Transverse colon (tissue), 4 donors: ENCODE measurements around the gene RBM10. TPM values are rescaled to one million over a fixed set of nuclear protein-coding genes. Genes with fewer than 3 reads are reported as not detected.
A peak's percentile ranks its signal among the peaks of the same experiment; 100 is the strongest.
"Not testable (repeated sequence)": the region's sequence is repeated elsewhere in the genome, so short reads cannot be mapped to it uniquely, and the experiment has no call there.

ENCODE experiments used
- DNase-seq: peaks from one replicate; pipeline ENCODE4 v3.0.0-alpha.2; 2019
- H3K27ac ChIP-seq, 4 donors: fragments of 200-600 bp; sonication (generic); 2 replicates each; pipeline ENCODE4 v1.5.1; 2016 to 2018; ENCODE audit warnings: inconsistent platforms in 4 of 4
- H3K27me3 ChIP-seq: fragments of 200-600 bp; sonication (generic); 2 replicates; pipeline ENCODE4 v1.5.1; 2017; ENCODE audit warnings: inconsistent platforms
- H3K36me3 ChIP-seq, 4 donors: fragments of 200-600 bp; sonication (generic); 2 replicates each; pipeline ENCODE4 v1.5.1; 2017 to 2019; ENCODE audit warnings: inconsistent platforms in 4 of 4
- H3K4me1 ChIP-seq, 4 donors: fragments of 200-600 bp; sonication (generic); 2 replicates each; pipeline ENCODE4 v1.5.1; 2017 to 2020; ENCODE audit warnings: inconsistent platforms in 4 of 4
- H3K4me3 ChIP-seq, 4 donors: fragments of 200-600 bp; sonication (generic); 1 replicate in 1 of 4; 2 replicates in 3 of 4; pipeline versions ENCODE4 v1.5.1 to v1.6.1; 2017 to 2019; ENCODE audit warnings: inconsistent platforms in 4 of 4
- H3K9me3 ChIP-seq, 2 donors: fragments of 200-600 bp; sonication (generic); 2 replicates each; pipeline ENCODE4 v1.5.1; 2017 to 2019; ENCODE audit warnings: inconsistent platforms in 2 of 2
- EP300 ChIP-seq: sonication (generic); formaldehyde crosslinking; IDR thresholded peaks from one replicate; pipeline ENCODE4 v1.6.1; 2017; ENCODE audit warnings: antibody characterized with exemption, low read depth
- POLR2A ChIP-seq: fragments of 450-650 bp; IDR thresholded peaks from one replicate; pipeline ENCODE4 v1.6.1; 2016; ENCODE audit warnings: antibody characterized with exemption, mild to moderate bottlenecking, moderate library complexity
- POLR2AphosphoS5 ChIP-seq, 3 donors: sonication (generic); formaldehyde crosslinking; IDR thresholded peaks; one replicate each; pipeline ENCODE4 v1.6.1; 2016; ENCODE audit warnings: antibody characterized with exemption in 3 of 3
- WGBS, 2 donors: methylation state at CpG; one replicate each; pipeline ENCODE4 v1.1.5; 2018; ENCODE audit warnings: low coverage in 1 of 2; 5-methylcytosine and 5-hydroxymethylcytosine counted together
- in situ Hi-C, 4 donors: fragments of 200-750 bp; cut with MboI; loops; one replicate each; pipeline versions ENCODE4 v1.15.0 to v1.15.1; 2017; ENCODE audit warnings: low sequenced_read_pairs in 3 of 4, low pct_ligation_motif_present in 1 of 4, low pct_unique_long_range_greater_than_20kb in 1 of 4
- intact Hi-C: fragments of 100-400 bp; cut with DNase I; formaldehyde crosslinking; loops from one replicate; pipeline ENCODE4 v1.15.1; 2023; ENCODE audit warnings: low total_unique reads
- total RNA-seq, 4 donors: library from RNA; depleted of rRNA; stranded (reverse); fragments of >200 nt; gene quantifications; one replicate each; pipeline ENCODE4 v1.1.0, GENCODE V29; 2016
- TF ChIP-seq, protein P1 (sequence below), 5 experiments: fragments of 200-600 bp in 3 of 5; fragments of 450-650 bp in 2 of 5; sonication (generic) in 3 of 5; IDR thresholded peaks; 1 replicate in 2 of 5; 2 replicates in 3 of 5; pipeline ENCODE4 v1.5.1; 2016 to 2017; ENCODE audit warnings: antibody characterized with exemption in 5 of 5, inconsistent platforms in 3 of 5, mild to moderate bottlenecking in 2 of 5, moderate library complexity in 1 of 5

Gene RBM10
- total RNA-seq, 4 donors from 2014 or later = 28.6 to 70.8 (median 31.5) TPM

DNA sequence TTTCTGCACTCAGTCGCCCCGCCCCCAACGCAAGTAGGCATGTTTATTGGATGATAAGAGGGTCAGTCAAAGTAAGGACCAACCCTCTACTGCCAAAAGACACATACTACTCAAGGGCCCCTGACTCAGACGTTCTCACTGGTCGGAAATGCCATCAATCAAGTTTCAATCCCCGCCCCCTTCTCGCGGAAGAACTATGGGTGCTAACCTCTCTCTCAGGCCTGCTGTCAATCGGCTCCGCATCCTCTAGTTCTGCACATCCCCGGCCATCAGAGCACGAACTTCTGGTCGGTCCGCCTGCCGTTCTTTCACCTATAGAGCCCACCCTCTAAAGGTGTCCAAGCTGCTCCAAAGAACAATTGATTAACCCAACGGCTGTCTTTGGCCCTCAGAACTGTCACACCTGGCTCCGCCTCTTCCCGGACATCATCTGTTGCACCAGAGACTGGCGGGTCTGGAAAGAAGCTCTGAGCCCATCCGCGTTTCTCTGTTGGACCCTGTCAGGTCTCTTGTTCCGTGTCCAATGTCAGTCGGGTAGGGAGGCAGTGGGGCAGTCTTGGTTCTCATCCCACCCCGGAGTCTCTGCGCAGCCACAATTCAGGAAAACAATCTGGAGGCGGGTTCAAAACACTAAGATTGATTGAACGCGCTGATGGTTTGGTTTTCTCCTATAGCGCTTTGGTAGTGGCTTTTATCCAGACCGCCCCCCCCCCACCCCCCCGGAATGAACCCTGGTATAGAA lies 15.7 kb upstream of the RBM10 start:
- Histone ChIP-seq H3K4me3 (peak overlapping the region; percentile 22 to 63 (median 42)), H3K36me3 (no peaks in the 10 kb centered on the region), H3K4me1 (peaks cover 0 to 4% (median 0%) of the 10 kb centered on the region in 4 donors), H3K9me3 (no peaks in the 10 kb centered on the region), H3K27ac (peak overlapping the region; percentile 79 to 85 (median 82)), H3K27me3 (no peaks in the 10 kb centered on the region)
- in situ Hi-C loops = no loop called here
- WGBS, 2 donors = 48% methylated on average over 31 of the region's 31 CpGs; no CpG with 5 or more reads in 1 of the 2 donors
- TF ChIP-seq, protein P1, sequence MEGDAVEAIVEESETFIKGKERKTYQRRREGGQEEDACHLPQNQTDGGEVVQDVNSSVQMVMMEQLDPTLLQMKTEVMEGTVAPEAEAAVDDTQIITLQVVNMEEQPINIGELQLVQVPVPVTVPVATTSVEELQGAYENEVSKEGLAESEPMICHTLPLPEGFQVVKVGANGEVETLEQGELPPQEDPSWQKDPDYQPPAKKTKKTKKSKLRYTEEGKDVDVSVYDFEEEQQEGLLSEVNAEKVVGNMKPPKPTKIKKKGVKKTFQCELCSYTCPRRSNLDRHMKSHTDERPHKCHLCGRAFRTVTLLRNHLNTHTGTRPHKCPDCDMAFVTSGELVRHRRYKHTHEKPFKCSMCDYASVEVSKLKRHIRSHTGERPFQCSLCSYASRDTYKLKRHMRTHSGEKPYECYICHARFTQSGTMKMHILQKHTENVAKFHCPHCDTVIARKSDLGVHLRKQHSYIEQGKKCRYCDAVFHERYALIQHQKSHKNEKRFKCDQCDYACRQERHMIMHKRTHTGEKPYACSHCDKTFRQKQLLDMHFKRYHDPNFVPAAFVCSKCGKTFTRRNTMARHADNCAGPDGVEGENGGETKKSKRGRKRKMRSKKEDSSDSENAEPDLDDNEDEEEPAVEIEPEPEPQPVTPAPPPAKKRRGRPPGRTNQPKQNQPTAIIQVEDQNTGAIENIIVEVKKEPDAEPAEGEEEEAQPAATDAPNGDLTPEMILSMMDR (IDR thresholded peaks at IDR 0.05) = no peak
- TF ChIP-seq POLR2A = peak; percentile 38
- TF ChIP-seq POLR2AphosphoS5 (IDR thresholded peaks at IDR 0.05) = peak in 2 of 3 donors; percentile 41 to 62
- intact Hi-C loops = no loop called here
- DNase-seq = peak; percentile 93

DNA sequence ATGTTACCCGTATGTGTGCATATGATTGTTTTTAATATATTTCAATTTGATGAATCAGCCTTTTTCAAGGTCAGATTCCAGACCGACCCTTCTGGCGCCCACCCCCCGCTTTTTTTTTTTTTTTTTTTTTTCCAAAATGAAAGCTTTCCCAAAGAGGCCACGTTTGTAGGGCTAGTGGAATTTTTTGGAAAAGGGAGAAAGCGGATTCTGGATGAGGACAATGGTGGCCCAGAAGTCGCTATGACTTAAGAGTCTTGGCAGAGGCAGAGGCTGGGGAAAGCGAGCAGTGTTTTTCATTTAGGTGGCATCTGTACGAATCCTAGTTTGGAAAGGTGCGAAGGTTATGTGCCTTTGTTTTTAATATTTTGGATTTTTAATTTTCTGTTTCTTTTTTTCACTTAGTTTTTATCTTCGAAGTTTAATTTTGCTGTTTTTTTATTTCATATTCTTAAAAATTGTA lies 15.1 kb upstream of the RBM10 start:
- in situ Hi-C loops = no loop called here
- H3K27me3 ChIP-seq = no peaks in the 10 kb centered on the region
- H3K4me1 ChIP-seq = peaks cover 0 to 4% (median 0%) of the 10 kb centered on the region in 4 donors
- TF ChIP-seq POLR2AphosphoS5 (IDR thresholded peaks at IDR 0.05) (no peak), POLR2A (no peak), EP300 (no peak)
- TF ChIP-seq, protein P1 (IDR thresholded peaks at IDR 0.05) = no peak
- DNase-seq = no peak
- peak overlapping the region; percentile 79 to 85 (median 82) for H3K27ac ChIP-seq
- no peaks in the 10 kb centered on the region for H3K9me3 ChIP-seq
- H3K36me3 ChIP-seq = no peaks in the 10 kb centered on the region
- intact Hi-C loops = no loop called here
- 24 to 41% methylated on average over 10 to 11 of the region's 11 CpGs for WGBS, 2 donors
- H3K4me3 ChIP-seq = peak overlapping the region; percentile 22 to 63 (median 42)

DNA sequence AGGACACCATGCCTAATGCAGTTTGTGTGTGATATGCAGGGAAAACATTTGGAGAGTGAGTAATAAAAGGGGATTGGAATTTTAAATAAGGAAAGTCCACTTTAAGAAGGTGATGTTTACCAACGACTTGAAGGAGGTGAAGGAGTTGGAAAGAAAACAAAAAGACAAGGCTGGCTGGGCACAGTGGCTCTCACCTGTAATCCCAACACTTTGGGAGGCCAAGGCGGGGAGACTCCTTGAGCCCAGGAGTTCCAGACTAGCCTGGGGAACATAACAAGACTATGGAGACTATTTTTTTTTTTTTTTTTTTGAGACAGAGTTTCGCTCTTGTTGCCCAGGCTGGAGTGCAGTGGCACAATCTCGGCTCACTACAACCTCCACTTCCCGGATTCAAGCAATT lies 11.5 kb upstream of the RBM10 start:
- intact Hi-C loops = no loop called here

DNA sequence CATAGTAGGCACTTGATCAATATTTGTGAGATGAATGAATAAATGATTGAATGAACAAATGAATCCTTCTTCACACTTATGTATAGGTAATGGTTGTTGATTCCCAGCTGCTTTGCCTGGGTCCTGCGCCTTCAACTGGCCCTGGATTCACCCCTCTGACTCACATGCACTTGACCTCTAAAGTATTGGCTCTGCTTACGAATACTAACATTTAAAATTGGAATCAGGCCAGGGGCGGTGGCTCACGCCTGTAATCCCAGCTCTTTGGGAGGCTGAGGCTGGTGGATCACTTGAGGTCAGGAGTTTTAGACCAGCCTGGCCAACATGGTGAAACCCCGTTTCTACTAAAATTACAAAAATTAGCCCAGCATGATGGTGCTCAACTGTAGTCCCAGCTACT lies 9.4 kb upstream of the RBM10 start:
- intact Hi-C loops, H3K36me3 ChIP-seq, DNase-seq, in situ Hi-C loops, H3K27ac ChIP-seq, H3K4me3 ChIP-seq, H3K9me3 ChIP-seq, H3K27me3 ChIP-seq, H3K4me1 ChIP-seq: not testable (repeated sequence)
- WGBS, 2 donors = 62% methylated on average over 5 of the region's 5 CpGs; no CpG with 5 or more reads in 1 of the 2 donors

More for the DNA sequence above, 11.5 kb upstream of the RBM10 start:
- Histone ChIP-seq H3K27me3 (no peaks in the 10 kb centered on the region), H3K27ac (no peak overlapping the region), H3K9me3 (no peaks in the 10 kb centered on the region), H3K36me3 (no peaks in the 10 kb centered on the region), H3K4me1 (peaks cover 0 to 4% (median 0%) of the 10 kb centered on the region in 4 donors), H3K4me3 (no peak overlapping the region)
- WGBS, 2 donors = 73 to 100% methylated on average over 1 to 5 of the region's 5 CpGs
- TF ChIP-seq EP300 = no peak
- TF ChIP-seq, protein P1 (IDR thresholded peaks at IDR 0.05) = no peak
- in situ Hi-C loops = no loop called here
- DNase-seq = no peak
